Tibial nerve (tissue), 4 donors: ENCODE measurements around the gene TCERG1.

Experiments used
- CTCF ChIP-seq, 5 experiments: fragments of 200-600 bp in 3 of 5; fragments of 450-650 bp in 2 of 5; sonication (generic) in 3 of 5; IDR thresholded peaks; one replicate each; pipeline ENCODE4 v1.5.1; 2016 to 2019; ENCODE audit warnings: antibody characterized with exemption in 5 of 5, mild to moderate bottlenecking in 3 of 5, moderate library complexity in 2 of 5
- EP300 ChIP-seq, 2 donors: sonication (generic); formaldehyde crosslinking; IDR thresholded peaks; one replicate each; pipeline ENCODE4 v1.6.1; 2017; ENCODE audit warnings: antibody characterized with exemption in 2 of 2, mild to moderate bottlenecking in 1 of 2

- TF ChIP-seq CTCF (IDR thresholded peaks at IDR 0.05): no peak
- no peak for TF ChIP-seq EP300 (IDR thresholded peaks at IDR 0.05)
Measured at GRCh38 chr5:146523698-146524097, 76.6 kb downstream of the TCERG1 start.
